Mesenchymal stem cell (in vitro differentiated cells and primary cell): ENCODE results near the gene NRG4.

Source experiments
- DNase-seq: peaks from one replicate; pipeline ENCODE4 v3.0.0-alpha.2; 2013
- H2AFZ ChIP-seq: one replicate; pipeline ENCODE4 v1.6.1; 2013; ENCODE audit warnings: low read depth, mild to moderate bottlenecking, control low read depth, inconsistent platforms, low read length, moderate library complexity
- H2AK5ac ChIP-seq: 2 replicates; pipeline ENCODE4 v1.6.1; 2013; ENCODE audit warnings: low read length, moderate library complexity, mild to moderate bottlenecking, inconsistent platforms; ENCODE audit not compliant: severe bottlenecking
- H2BK120ac ChIP-seq: one replicate; pipeline ENCODE4 v1.6.1; 2013; ENCODE audit warnings: low read depth, mild to moderate bottlenecking, inconsistent platforms, low read length, moderate library complexity
- H2BK12ac ChIP-seq, 2 experiments: one replicate each; pipeline ENCODE4 v1.6.1; 2013; ENCODE audit warnings: inconsistent platforms in 2 of 2, low read length in 2 of 2, mild to moderate bottlenecking in 2 of 2, moderate library complexity in 2 of 2, control low read depth in 1 of 2
- H2BK15ac ChIP-seq: one replicate; pipeline ENCODE4 v1.6.1; 2013; ENCODE audit warnings: mild to moderate bottlenecking, low read depth, inconsistent platforms; ENCODE audit not compliant: poor library complexity, severe bottlenecking
- H2BK5ac ChIP-seq: 2 replicates; pipeline ENCODE4 v1.6.1; 2013; ENCODE audit warnings: low read depth, mild to moderate bottlenecking, low read length, control low read depth, inconsistent platforms; ENCODE audit not compliant: poor library complexity, severe bottlenecking
- H3K14ac ChIP-seq, 2 experiments: one replicate each; pipeline ENCODE4 v1.6.1; 2013; ENCODE audit warnings: inconsistent platforms in 2 of 2, low read length in 2 of 2, control low read depth in 1 of 2, mild to moderate bottlenecking in 1 of 2, moderate library complexity in 1 of 2
- H3K18ac ChIP-seq, 2 experiments: one replicate each; pipeline ENCODE4 v1.6.1; 2013; ENCODE audit warnings: inconsistent platforms in 2 of 2, low read length in 2 of 2, control low read depth in 1 of 2, low read depth in 1 of 2, mild to moderate bottlenecking in 1 of 2
- H3K23ac ChIP-seq, 2 experiments: one replicate each; pipeline ENCODE4 v1.6.1; 2013; ENCODE audit warnings: inconsistent platforms in 2 of 2, low read length in 2 of 2, mild to moderate bottlenecking in 2 of 2, moderate library complexity in 2 of 2, control low read depth in 1 of 2
- H3K27ac ChIP-seq: 2 replicates; pipeline ENCODE4 v1.5.1; 2013; ENCODE audit warnings: mild to moderate bottlenecking, moderate library complexity, low read length, control low read depth, inconsistent platforms; ENCODE audit not compliant: poor library complexity, severe bottlenecking
- H3K27me3 ChIP-seq, 2 experiments: 2 replicates each; pipeline versions ENCODE4 v1.6.1 to v1.7.0; 2013; ENCODE audit warnings: low read length in 2 of 2, mild to moderate bottlenecking in 2 of 2, moderate library complexity in 2 of 2, control low read depth in 1 of 2, inconsistent platforms in 1 of 2; ENCODE audit not compliant: control insufficient read depth in 1 of 2, insufficient read depth in 1 of 2
- H3K36me3 ChIP-seq, 2 experiments: 2 replicates each; pipeline versions ENCODE4 v1.6.1 to v1.7.0; 2013; ENCODE audit warnings: low read length in 2 of 2, control low read depth in 1 of 2, inconsistent platforms in 1 of 2, low read depth in 1 of 2, mild to moderate bottlenecking in 1 of 2; ENCODE audit not compliant: insufficient read depth in 2 of 2, control insufficient read depth in 1 of 2
- H3K4ac ChIP-seq, 2 experiments: one replicate each; pipeline ENCODE4 v1.6.1; 2013; ENCODE audit warnings: inconsistent platforms in 2 of 2, low read length in 2 of 2, mild to moderate bottlenecking in 2 of 2, moderate library complexity in 2 of 2, control low read depth in 1 of 2, low read depth in 1 of 2
- H3K4me1 ChIP-seq: 2 replicates; pipeline ENCODE4 v1.6.1; 2013; ENCODE audit warnings: low read depth, low read length, control low read depth; ENCODE audit not compliant: control insufficient read depth, insufficient read depth
- H3K4me2 ChIP-seq: 2 replicates; pipeline ENCODE4 v1.6.1; 2013; ENCODE audit warnings: low read length, mild to moderate bottlenecking, inconsistent platforms; ENCODE audit not compliant: poor library complexity, severe bottlenecking
- H3K4me3 ChIP-seq, 2 experiments: 2 replicates each; pipeline versions ENCODE4 v1.5.1 to v1.7.0; 2013; ENCODE audit warnings: low read length in 2 of 2, mild to moderate bottlenecking in 2 of 2, control low read depth in 1 of 2, low read depth in 1 of 2; ENCODE audit not compliant: insufficient read depth in 1 of 2
- H3K79me1 ChIP-seq: replicated peaks from 2 replicates; pipeline ENCODE4 v1.6.1; 2013; ENCODE audit warnings: mild to moderate bottlenecking, control low read depth, low read length, inconsistent platforms; ENCODE audit not compliant: poor library complexity, severe bottlenecking
- H3K9ac ChIP-seq: 2 replicates; pipeline ENCODE4 v1.7.0; 2013; ENCODE audit warnings: mild to moderate bottlenecking, low read length, moderate library complexity
- H3K9me3 ChIP-seq: 2 replicates; pipeline ENCODE4 v1.7.0; 2013; ENCODE audit warnings: mild to moderate bottlenecking, low read length; ENCODE audit not compliant: control insufficient read depth
- H4K8ac ChIP-seq: one replicate; pipeline ENCODE4 v1.6.1; 2013; ENCODE audit warnings: inconsistent platforms, mild to moderate bottlenecking, low read length, moderate library complexity
- H4K91ac ChIP-seq: one replicate; pipeline ENCODE4 v1.6.1; 2013; ENCODE audit warnings: mild to moderate bottlenecking, low read length, inconsistent platforms
- WGBS: methylation state at CpG from one replicate; pipeline ENCODE4 v1.1.7; 2013; ENCODE audit warnings: mixed read lengths; 5-methylcytosine and 5-hydroxymethylcytosine counted together

Gene NRG4

DNA sequence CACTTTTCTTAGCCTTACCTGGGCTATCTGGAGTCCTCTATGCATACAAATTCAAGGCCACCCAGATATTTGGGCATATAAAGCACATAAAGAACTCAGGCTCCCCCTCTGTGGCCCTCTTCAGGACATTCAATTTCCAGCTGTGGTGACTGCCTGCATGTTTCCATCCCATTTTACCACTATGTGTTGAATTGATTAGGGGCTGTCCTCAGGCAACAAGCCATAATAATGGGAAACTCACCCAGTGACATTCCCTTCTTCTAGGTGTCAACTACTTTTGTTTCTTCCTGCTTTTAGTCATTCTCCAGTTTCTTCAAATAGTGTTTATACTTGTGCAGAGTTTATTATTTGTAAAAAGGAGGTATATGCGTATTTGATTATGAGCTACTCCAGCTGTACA is 18.0 kb downstream of the NRG4 start:
- no peak overlapping the region for H2BK15ac ChIP-seq
- no peak overlapping the region for H2BK5ac ChIP-seq
- H2AFZ ChIP-seq, result no peak overlapping the region
- H3K4me2 ChIP-seq, result no peak overlapping the region
- H3K9me3 ChIP-seq, result no peaks in the 10 kb centered on the region
- no peak overlapping the region for H3K9ac ChIP-seq
- no peak overlapping the region for H3K4me3 ChIP-seq
- DNase-seq, result no peak
- H3K79me1 ChIP-seq, result no peaks in the 10 kb centered on the region
- no peaks in the 10 kb centered on the region for H3K36me3 ChIP-seq
- no peak overlapping the region for H3K14ac ChIP-seq
- H3K23ac ChIP-seq, result no peak overlapping the region
- H4K8ac ChIP-seq, result no peak overlapping the region
- no CpG with 5 or more reads among the region's 1 CpG for WGBS
- H2AK5ac ChIP-seq, result no peak overlapping the region
- H3K18ac ChIP-seq, result no peak overlapping the region
- H3K27ac ChIP-seq, result no peak overlapping the region
- peaks cover 4 to 13% of the 10 kb centered on the region in 2 experiments for H3K27me3 ChIP-seq
- no peak overlapping the region for H2BK12ac ChIP-seq
- H3K4me1 ChIP-seq, result no peaks in the 10 kb centered on the region
- H2BK120ac ChIP-seq, result no peak overlapping the region
- no peak overlapping the region for H3K4ac ChIP-seq
- H4K91ac ChIP-seq, result no peak overlapping the region

DNA sequence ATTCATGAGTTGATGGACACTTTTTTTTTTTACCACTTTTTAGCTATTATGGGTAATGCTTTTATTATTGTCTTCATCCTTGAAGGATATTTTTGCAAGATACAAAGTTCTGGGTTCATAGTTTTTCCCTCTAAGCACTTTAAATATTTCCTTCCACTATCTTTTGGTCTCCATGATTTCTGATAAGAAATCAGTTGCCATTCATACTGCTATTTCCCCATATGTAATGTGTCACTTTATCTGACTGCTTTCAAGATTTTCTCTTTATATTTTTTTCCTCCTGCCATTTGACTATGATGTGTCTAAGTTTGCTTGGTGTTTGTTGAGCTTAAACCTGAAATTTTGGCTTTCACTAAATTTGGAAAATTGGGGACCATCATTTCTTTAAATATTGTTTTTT is 19.3 kb downstream of the NRG4 start:
- Histone ChIP-seq H2BK120ac (no peak overlapping the region), H4K91ac (no peak overlapping the region), H2BK5ac (no peak overlapping the region), H3K27ac (no peak overlapping the region), H3K14ac (no peak overlapping the region), H4K8ac (no peak overlapping the region), H2AFZ (no peak overlapping the region), H3K4ac (no peak overlapping the region), H3K9ac (no peak overlapping the region), H3K23ac (no peak overlapping the region), H3K4me2 (no peak overlapping the region), H2BK15ac (no peak overlapping the region), H3K4me3 (no peak overlapping the region), H3K36me3 (no peaks in the 10 kb centered on the region), H2AK5ac (no peak overlapping the region), H3K9me3 (no peaks in the 10 kb centered on the region), H3K79me1 (no peaks in the 10 kb centered on the region), H3K27me3 (peaks cover 4 to 13% of the 10 kb centered on the region in 2 experiments), H2BK12ac (no peak overlapping the region), H3K4me1 (no peaks in the 10 kb centered on the region), H3K18ac (no peak overlapping the region)
- DNase-seq, result no peak

DNA sequence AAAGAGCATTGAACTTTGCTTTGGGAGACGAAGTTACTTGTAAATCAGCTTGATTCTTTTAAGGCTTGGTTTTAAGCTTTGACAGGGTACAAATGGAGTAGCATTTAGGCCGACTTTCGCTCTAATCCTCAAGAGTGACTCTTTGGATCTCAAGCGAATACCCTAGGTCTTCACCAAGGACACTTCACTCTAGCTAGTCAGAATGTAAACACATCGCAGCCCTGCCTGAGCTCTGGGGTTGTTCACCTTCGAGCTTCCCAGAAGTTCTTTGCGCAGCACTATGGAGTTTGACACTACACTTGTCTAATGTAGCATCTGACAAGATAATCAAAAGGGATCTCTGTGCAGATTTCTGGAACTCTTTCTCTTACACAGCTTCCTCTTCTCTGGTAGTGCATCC is 22.3 kb downstream of the NRG4 start:
- Histone ChIP-seq H3K23ac (no peak overlapping the region), H3K27me3 (peaks cover 0 to 4% of the 10 kb centered on the region in 2 experiments), H3K4me3 (no peak overlapping the region), H3K4ac (no peak overlapping the region), H4K91ac (no peak overlapping the region), H3K27ac (no peak overlapping the region), H2BK15ac (no peak overlapping the region), H3K9ac (no peak overlapping the region), H2AFZ (no peak overlapping the region), H3K18ac (no peak overlapping the region), H2BK120ac (no peak overlapping the region), H3K4me1 (no peaks in the 10 kb centered on the region), H3K4me2 (no peak overlapping the region), H2BK12ac (no peak overlapping the region), H3K36me3 (no peaks in the 10 kb centered on the region), H3K14ac (no peak overlapping the region), H2AK5ac (no peak overlapping the region), H2BK5ac (no peak overlapping the region), H3K79me1 (no peaks in the 10 kb centered on the region), H4K8ac (no peak overlapping the region), H3K9me3 (no peaks in the 10 kb centered on the region)
- WGBS, result 86% methylated on average over 7 of the region's 7 CpGs
- DNase-seq, result no peak

DNA sequence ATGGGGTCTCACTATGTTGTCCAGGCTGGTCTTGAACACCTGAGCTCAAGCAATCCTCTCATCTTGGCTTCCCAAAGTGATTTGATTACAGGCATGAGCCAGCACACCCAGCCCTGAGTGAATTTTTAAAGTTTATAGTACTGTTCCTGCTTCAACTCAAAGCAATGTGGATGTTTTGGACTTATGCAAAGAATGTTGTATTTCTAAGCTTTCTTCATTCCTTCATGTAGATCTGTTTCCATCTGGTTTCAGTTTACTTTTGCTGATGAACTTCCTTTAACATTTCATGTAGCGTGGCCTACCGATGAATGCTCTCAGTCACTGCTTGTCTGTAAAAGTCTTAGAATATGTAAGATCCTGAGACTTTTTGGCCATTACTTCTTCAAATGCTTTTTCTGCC is 23.2 kb downstream of the NRG4 start:
- no peak overlapping the region for H4K8ac ChIP-seq
- H3K4me1 ChIP-seq, result no peaks in the 10 kb centered on the region
- H3K36me3 ChIP-seq, result no peaks in the 10 kb centered on the region
- H3K79me1 ChIP-seq, result no peaks in the 10 kb centered on the region
- WGBS, result 78% methylated on average over 2 of the region's 2 CpGs
- H3K23ac ChIP-seq, result no peak overlapping the region
- H3K4ac ChIP-seq, result no peak overlapping the region
- H3K14ac ChIP-seq, result no peak overlapping the region
- no peak overlapping the region for H4K91ac ChIP-seq
- no peak overlapping the region for H2BK5ac ChIP-seq
- H3K4me3 ChIP-seq, result no peak overlapping the region
- H3K9ac ChIP-seq, result no peak overlapping the region
- H3K9me3 ChIP-seq, result no peaks in the 10 kb centered on the region
- no peak overlapping the region for H3K4me2 ChIP-seq
- DNase-seq, result no peak
- H2AK5ac ChIP-seq, result no peak overlapping the region
- no peak overlapping the region for H2BK120ac ChIP-seq
- no peak overlapping the region for H2BK15ac ChIP-seq
- no peak overlapping the region for H3K18ac ChIP-seq
- no peak overlapping the region for H2BK12ac ChIP-seq
- peaks cover 0 to 4% of the 10 kb centered on the region in 2 experiments for H3K27me3 ChIP-seq
- H2AFZ ChIP-seq, result no peak overlapping the region
- H3K27ac ChIP-seq, result no peak overlapping the region
